GM12878 (cell line): Measurements from ENCODE around the gene NSUN5. TPM values are rescaled to one million over a fixed set of nuclear protein-coding genes. Genes with fewer than 3 reads are reported as not detected.
A peak's percentile ranks its signal among the peaks of the same experiment; 100 is the strongest.

Source experiments
- CEBPZ ChIP-seq: fragments of 150-350 bp; IDR thresholded peaks from 2 replicates; pipeline ENCODE4 v1.6.1; 2016; ENCODE audit warnings: low read depth, low read length
- DPF2 ChIP-seq: fragments of 450-650 bp; IDR thresholded peaks from 2 replicates; pipeline ENCODE4 v1.6.1; 2017; ENCODE audit warnings: mild to moderate bottlenecking
- EGR1 ChIP-seq, 2 experiments: IDR thresholded peaks; 1 replicate in 1 of 2; 2 replicates in 1 of 2; pipeline ENCODE4 v1.6.1; 2011 to 2012; ENCODE audit warnings: low read depth in 2 of 2, low read length in 2 of 2, borderline replicate concordance in 1 of 2, mild to moderate bottlenecking in 1 of 2, moderate library complexity in 1 of 2
- ELK1 ChIP-seq: IDR thresholded peaks from 2 replicates; pipeline ENCODE4 v1.6.1; 2012; ENCODE audit warnings: low read depth, low read length, improper control_type of control experiment
- NR2C1 ChIP-seq: fragments of 450-650 bp; IDR thresholded peaks from 2 replicates; pipeline ENCODE4 v1.6.1; 2017; ENCODE audit warnings: antibody characterized with exemption, mild to moderate bottlenecking, moderate library complexity
- PAX8 ChIP-seq: fragments of 450-650 bp; IDR thresholded peaks from 2 replicates; pipeline ENCODE4 v1.6.1; 2017; ENCODE audit warnings: mild to moderate bottlenecking, moderate library complexity
- RAD51 ChIP-seq: fragments of 450-650 bp; IDR thresholded peaks from 2 replicates; pipeline ENCODE4 v1.6.1; 2016; ENCODE audit warnings: moderate library complexity, mild to moderate bottlenecking, inconsistent platforms
- RB1 ChIP-seq: fragments of 450-650 bp; formaldehyde crosslinking; IDR thresholded peaks from 2 replicates; pipeline ENCODE4 v1.6.1; 2017; ENCODE audit warnings: mild to moderate bottlenecking, borderline replicate concordance
- REST ChIP-seq: IDR thresholded peaks from 2 replicates; pipeline ENCODE4 v1.6.1; 2012; ENCODE audit warnings: mild to moderate bottlenecking, low read depth, low read length
- SRF ChIP-seq, 2 experiments: IDR thresholded peaks; 2 replicates each; pipeline ENCODE4 v1.6.1; 2011; ENCODE audit warnings: low read depth in 2 of 2, low read length in 2 of 2, mild to moderate bottlenecking in 1 of 2, moderate library complexity in 1 of 2
- USF1 ChIP-seq: IDR thresholded peaks from 2 replicates; pipeline ENCODE4 v1.6.1; 2011; ENCODE audit warnings: borderline replicate concordance, low read depth, mild to moderate bottlenecking, moderate library complexity, mixed read lengths, low read length; ENCODE audit not compliant: insufficient read depth; ENCODE audit errors: extremely low read length
- ZBTB33 ChIP-seq: fragments of 450-650 bp; IDR thresholded peaks from 2 replicates; pipeline ENCODE4 v1.6.1; 2017; ENCODE audit warnings: mild to moderate bottlenecking
- ZNF592 ChIP-seq: fragments of 450-650 bp; IDR thresholded peaks from 2 replicates; pipeline ENCODE4 v1.6.1; 2017; ENCODE audit warnings: mild to moderate bottlenecking, moderate library complexity
- polyA plus RNA-seq, 11 experiments: library from polyadenylated mRNA; depleted of rRNA in 4 of 11; unstranded in 6 of 11; stranded (reverse) in 5 of 11; fragments of >200 nt; fragmentation: Nextera tagmentation in 4 of 11; fragmentation: Illumina TruSeq in 1 of 11; extraction: Ambion mirVana in 4 of 11; extraction: Trizol in 1 of 11; gene quantifications; 1 replicate in 1 of 11; 2 replicates in 10 of 11; pipeline versions ENCODE4 v1.2.1 to v1.2.3, GENCODE V29; 2011 to 2016; ENCODE audit warnings: inconsistent platforms in 2 of 11, missing spikeins in 2 of 11, low read depth in 1 of 11
- total RNA-seq, 4 experiments: library from RNA; depleted of rRNA in 3 of 4; stranded (reverse); fragments of >200 nt in 3 of 4; fragmentation: Illumina TruSeq in 1 of 4; extraction: Trizol in 1 of 4; gene quantifications; 2 replicates each; pipeline versions ENCODE4 v1.2.1 to v1.2.3, GENCODE V29; 2013 to 2021

The NSUN5 gene
- total and polyA plus RNA-seq, 10 of the 15 experiments (the other 5 are each of a cell fraction or from before 2014, with no cell fraction given) = 2.0 to 63.4 (median 38.2) TPM

GRCh38 chr7:73308665-73309214 is at the start of gene NSUN5 (continued):
- TF ChIP-seq USF1 = no peak
- no peak for TF ChIP-seq ZBTB33
- TF ChIP-seq ELK1 = peak; percentile 94
- TF ChIP-seq DPF2 = no peak
- TF ChIP-seq NR2C1 = peak; percentile 94
- no peak for TF ChIP-seq PAX8
- peak in 1 of 2 experiments; percentile 52; a peak in 1 of 3 replicates for TF ChIP-seq EGR1 (IDR thresholded peaks at IDR 0.05; ENCODE audit: borderline replicate concordance in 1 of 2, low read depth in 2 of 2, low read length in 2 of 2)
- no peak; the same call in 1 of the 2 replicates for TF ChIP-seq RB1
- no peak for TF ChIP-seq CEBPZ
- TF ChIP-seq RAD51 = no peak
- TF ChIP-seq REST = no peak
- TF ChIP-seq ZNF592 = no peak
- TF ChIP-seq SRF (IDR thresholded peaks at IDR 0.05; ENCODE audit: low read depth in 2 of 2, low read length in 2 of 2) = peak in 1 of 2 experiments; percentile 59; a peak in 2 of 4 replicates
